A673 (cell line): Measurements from ENCODE around the gene PRR33. TPM values are rescaled to one million over a fixed set of nuclear protein-coding genes. Genes with fewer than 3 reads are reported as not detected.
"Not testable (repeated sequence)": the region's sequence is repeated elsewhere in the genome, so short reads cannot be mapped to it uniquely, and the experiment has no call there.

ENCODE experiments used
- BruUV-seq: library from RNA; stranded (reverse); fragments of 400-500 nt; replicated peaks from 2 replicates; lab custom pipeline; 2021; lab: Mats Ljungman, UMichigan
- CTCF ChIA-PET: fragments of 300-600 bp; sonication (Branson Sonifier 250); formaldehyde crosslinking; loops from one replicate; lab custom pipeline; 2022; ENCODE audit warnings: antibody characterized with exemption; lab: Charles Lee
- POLR2A ChIA-PET: fragments of 300-600 bp; sonication (Branson Sonifier 250); formaldehyde crosslinking; loops from one replicate; lab custom pipeline; 2022; ENCODE audit warnings: antibody characterized with exemption; ENCODE audit not compliant: low non-redundant PET; lab: Charles Lee
- DNase-seq: peaks from one replicate; pipeline ENCODE4 v3.0.0-alpha.2; 2015; ENCODE audit warnings: low spot score
- H3K27ac ChIP-seq: fragments of 200-600 bp; sonication (generic); 2 replicates; pipeline ENCODE4 v1.5.1; 2016; ENCODE audit warnings: mixed run types, low read depth, mild to moderate bottlenecking, mixed read lengths, antibody characterized with exemption, low read length; ENCODE audit not compliant: poor library complexity, severe bottlenecking
- H3K27me3 ChIP-seq: fragments of 200-600 bp; sonication (generic); replicated peaks from 2 replicates; pipeline ENCODE4 v1.6.1; 2017; ENCODE audit warnings: mixed run types, low read depth, mild to moderate bottlenecking, mixed read lengths, antibody characterized with exemption, low read length; ENCODE audit not compliant: insufficient read depth, poor library complexity
- H3K36me3 ChIP-seq: fragments of 200-600 bp; sonication (generic); 2 replicates; pipeline ENCODE4 v1.6.1; 2016; ENCODE audit warnings: mixed run types, mild to moderate bottlenecking, mixed read lengths, antibody characterized with exemption, low read length; ENCODE audit not compliant: insufficient read depth, poor library complexity, severe bottlenecking
- H3K4me1 ChIP-seq: fragments of 200-600 bp; sonication (generic); 2 replicates; pipeline ENCODE4 v1.6.1; 2017; ENCODE audit warnings: mixed run types, mild to moderate bottlenecking, mixed read lengths, antibody characterized with exemption, low read length; ENCODE audit not compliant: insufficient read depth, poor library complexity, severe bottlenecking
- H3K4me3 ChIP-seq: fragments of 200-600 bp; sonication (generic); 2 replicates; pipeline ENCODE4 v1.5.1; 2016; ENCODE audit warnings: low read depth, mixed run types, mild to moderate bottlenecking, mixed read lengths, low read length; ENCODE audit not compliant: poor library complexity, severe bottlenecking
- H3K9me3 ChIP-seq: fragments of 200-600 bp; sonication (generic); 2 replicates; pipeline ENCODE4 v1.6.1; 2016; ENCODE audit warnings: mixed run types, low read depth, mild to moderate bottlenecking, mixed read lengths, antibody characterized with exemption, low read length; ENCODE audit not compliant: poor library complexity, severe bottlenecking
- CTCF ChIP-seq: fragments of 300-800, 200-600 bp; sonication (generic); conservative IDR thresholded peaks from 2 replicates; pipeline ENCODE4 v1.5.1; 2017; ENCODE audit warnings: low read depth, mild to moderate bottlenecking, antibody characterized with exemption, low read length, moderate library complexity, mixed read lengths
- EZH2 ChIP-seq: fragments of 200-600 bp; sonication (generic); IDR thresholded peaks from 2 replicates; pipeline ENCODE4 v1.6.1; 2017; ENCODE audit warnings: borderline replicate concordance, low read depth, mild to moderate bottlenecking, mixed read lengths, antibody characterized with exemption, low read length; ENCODE audit not compliant: poor library complexity, severe bottlenecking
- intact Hi-C: fragments of 100-400 bp; cut with micrococcal nuclease; formaldehyde crosslinking; loops from one replicate; pipeline ENCODE4 v1.10.0; 2022; ENCODE audit not compliant: unreplicated experiment
- total RNA-seq: library from RNA; stranded (reverse); gene quantifications from 2 replicates; pipeline ENCODE4 v1.2.3, GENCODE V29; 2021

The PRR33 gene
- total RNA-seq, 1 experiment from 2014 or later = not detected

- POLR2A ChIA-PET, H3K9me3 ChIP-seq, H3K27ac ChIP-seq, DNase-seq, H3K4me3 ChIP-seq, BruUV-seq, CTCF ChIA-PET, H3K36me3 ChIP-seq, intact Hi-C loops, H3K4me1 ChIP-seq: not testable (repeated sequence)
- peaks cover 52% of the 10 kb centered on the region for H3K27me3 ChIP-seq
- TF ChIP-seq EZH2 = peak; percentile 27
Observed at GRCh38 chr11:1874441-1875092, 17.1 kb downstream of the PRR33 start.

- peak; percentile 12 for TF ChIP-seq EZH2
- DNase-seq, H3K36me3 ChIP-seq, H3K9me3 ChIP-seq, H3K4me3 ChIP-seq, H3K27ac ChIP-seq, intact Hi-C loops, H3K4me1 ChIP-seq, POLR2A ChIA-PET, CTCF ChIA-PET, BruUV-seq: not testable (repeated sequence)
- peaks cover 60% of the 10 kb centered on the region for H3K27me3 ChIP-seq
Observed at GRCh38 chr11:1873813-1874150, 17.9 kb downstream of the PRR33 start.

- intact Hi-C loops = no loop called here
- ChIA-PET POLR2A (no interaction called here), CTCF (interaction anchor here (0.7 kb wide), 1 partner anchor 279 kb away, joined by 5 read pairs; no protein-coding TSS in a partner anchor)
- Histone ChIP-seq H3K4me1 (no peaks in the 10 kb centered on the region), H3K36me3 (no peaks in the 10 kb centered on the region), H3K27ac (no peak overlapping the region), H3K9me3 (no peaks in the 10 kb centered on the region), H3K27me3 (peaks cover 65% of the 10 kb centered on the region), H3K4me3 (no peak overlapping the region)
- no TSS peak for BruUV-seq
- TF ChIP-seq CTCF (no peak), EZH2 (peak; percentile 58)
- DNase-seq = peak; percentile 6
Observed at GRCh38 chr11:1873048-1873812, 18.5 kb downstream of the PRR33 start.

- Histone ChIP-seq H3K4me3 (no peak overlapping the region), H3K4me1 (no peaks in the 10 kb centered on the region), H3K9me3 (no peaks in the 10 kb centered on the region), H3K27ac (no peak overlapping the region), H3K27me3 (peaks cover 70% of the 10 kb centered on the region), H3K36me3 (no peaks in the 10 kb centered on the region)
- TF ChIP-seq EZH2 = no peak
- TF ChIP-seq CTCF = no peak
- intact Hi-C loops = no loop called here
- CTCF ChIA-PET = interaction anchor here (0.7 kb wide), 1 partner anchor 280 kb away, joined by 5 read pairs; no protein-coding TSS in a partner anchor
- no TSS peak for BruUV-seq
- no peak for DNase-seq
- POLR2A ChIA-PET = no interaction called here
Observed at GRCh38 chr11:1872267-1872985, 19.3 kb downstream of the PRR33 start.
